GM18526 (cell line): ENCODE results near the gene RABEP2.
A peak's percentile ranks its signal among the peaks of the same experiment; 100 is the strongest.

Experiments
- POLR2A ChIP-seq: IDR thresholded peaks from 3 replicates; pipeline ENCODE4 v1.6.1; 2011; ENCODE audit not compliant: insufficient read length; ENCODE audit errors: extremely low read depth

The RABEP2 gene

DNA sequence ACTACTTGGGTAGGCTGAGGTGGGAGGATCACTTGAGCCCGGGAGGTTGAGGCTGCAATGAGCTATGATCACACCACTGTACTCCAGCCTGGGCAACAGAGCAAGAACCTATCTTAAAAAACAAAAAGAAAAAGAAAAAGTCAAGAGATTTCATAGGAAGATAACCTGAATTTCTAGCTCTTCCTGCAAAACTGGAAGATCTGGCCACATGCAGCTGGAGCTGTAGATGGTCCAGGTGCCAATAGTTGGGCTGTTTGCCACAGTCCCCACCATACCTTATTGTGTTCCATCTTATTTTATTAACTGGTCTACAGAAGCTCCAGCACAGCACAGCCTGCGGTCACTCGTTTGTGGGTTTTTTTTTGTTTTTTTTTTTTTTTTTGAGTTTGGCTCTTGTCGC is 31.7 kb downstream of the RABEP2 start:
- TF ChIP-seq POLR2A = no peak

DNA sequence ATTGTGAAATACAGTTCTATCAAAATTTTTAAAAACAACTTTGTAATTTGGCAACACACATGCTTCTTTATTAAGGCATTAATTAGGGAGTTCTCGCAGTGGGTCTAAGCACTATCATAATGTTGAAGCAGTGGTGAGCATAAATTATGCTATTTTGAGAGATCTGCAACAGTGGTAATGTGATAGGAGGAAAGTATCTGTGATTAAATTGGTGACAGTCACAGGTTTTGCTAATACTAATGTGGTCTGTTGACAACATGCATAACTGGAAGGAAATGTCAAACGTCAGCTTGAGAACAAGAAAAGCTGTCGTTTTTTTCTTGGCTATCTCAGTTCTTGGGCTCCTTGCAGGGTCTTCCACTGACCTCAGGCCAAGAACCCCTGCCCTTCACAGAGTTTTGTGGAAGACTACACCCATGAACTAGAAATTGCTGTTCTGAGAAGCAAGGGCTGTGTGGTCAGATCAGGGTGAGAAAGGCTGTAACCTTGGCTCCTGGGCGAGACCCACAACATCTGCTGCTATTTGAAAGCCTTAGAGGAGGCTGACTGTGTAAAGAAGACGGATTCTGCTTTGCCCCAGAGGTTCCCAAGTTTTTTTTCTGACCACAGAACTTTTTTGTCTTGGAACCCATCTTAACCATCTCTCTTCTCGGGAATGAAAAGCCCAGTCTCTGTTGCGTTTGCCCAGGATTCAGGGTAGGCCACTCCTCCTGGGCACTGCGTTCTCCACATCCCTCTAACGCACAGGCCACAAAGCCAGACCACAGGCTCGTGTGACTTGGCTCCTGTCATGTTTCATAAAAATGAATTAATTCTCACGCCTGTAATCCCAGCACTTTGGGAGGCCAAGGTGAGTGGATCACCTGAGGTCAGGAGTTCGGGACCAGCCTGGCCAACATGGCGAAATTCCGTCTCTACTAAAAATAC is 32.8 kb downstream of the RABEP2 start:
- no peak for TF ChIP-seq POLR2A

DNA sequence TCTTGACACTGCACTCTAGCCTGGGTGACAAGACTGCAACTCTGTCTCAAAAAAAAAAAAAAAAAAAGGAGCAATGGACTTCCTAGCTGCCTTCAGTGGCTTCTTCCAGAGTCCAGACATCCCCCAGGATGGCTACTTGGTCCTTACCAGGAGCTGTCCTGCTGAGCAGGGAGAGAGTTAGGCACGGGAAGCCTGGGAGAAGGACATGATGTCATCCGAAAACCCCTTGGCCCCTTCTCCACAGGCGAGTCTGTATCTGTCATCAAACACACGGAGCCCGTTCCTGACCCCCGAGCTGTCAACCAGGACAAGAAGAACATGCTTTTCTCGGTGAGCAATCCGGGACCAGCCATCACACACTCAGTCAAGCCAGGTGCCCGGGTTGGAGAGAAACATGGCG is 38.1 kb downstream of the RABEP2 start:
- TF ChIP-seq POLR2A = no peak

GRCh38 chr16:28884045-28884444 is 41.0 kb downstream of the RABEP2 start:
- no peak for TF ChIP-seq POLR2A

DNA sequence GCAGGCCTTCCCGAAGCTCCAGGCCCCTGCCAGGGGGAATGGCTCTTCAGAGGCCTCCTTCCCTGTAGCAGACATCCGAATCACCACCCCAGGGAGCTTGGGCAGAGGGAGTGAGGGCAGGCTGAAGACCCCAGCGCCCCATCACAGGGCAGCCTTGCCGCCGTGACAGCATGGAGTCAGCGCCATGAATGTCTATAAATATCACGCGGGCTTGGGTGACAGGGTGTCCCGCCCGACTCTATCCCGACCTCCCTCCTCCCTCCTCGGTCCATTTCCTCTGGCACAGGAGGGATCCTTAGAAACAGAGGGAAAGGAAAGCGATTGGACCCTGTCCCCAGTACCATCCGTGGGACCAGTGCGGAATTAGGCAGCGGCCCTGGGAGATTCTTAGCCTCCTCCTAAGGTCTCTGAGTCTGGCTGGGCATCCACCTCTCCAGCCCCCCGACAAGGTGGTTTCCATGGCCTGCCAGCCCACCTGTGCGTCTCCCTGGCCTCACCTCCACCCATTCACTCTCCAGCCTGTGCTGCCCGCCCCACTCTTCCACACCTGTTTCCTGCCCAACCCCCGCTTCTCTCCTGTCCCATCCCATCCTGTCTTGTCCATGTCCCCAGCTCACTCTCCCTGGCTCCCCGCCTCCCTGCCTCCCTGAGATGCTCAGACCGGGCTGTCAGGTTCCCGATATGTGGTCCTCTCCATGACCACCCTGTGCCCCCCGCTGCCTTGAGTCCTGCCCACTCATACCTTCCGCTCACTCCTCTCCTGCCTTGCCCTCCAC is 41.6 kb downstream of the RABEP2 start:
- no peak for TF ChIP-seq POLR2A

- no peak for TF ChIP-seq POLR2A
These were observed 42.4 kb downstream of the RABEP2 start for GRCh38 chr16:28882551-28883160.

- TF ChIP-seq POLR2A = no peak
These were observed 44.1 kb downstream of the RABEP2 start for GRCh38 chr16:28880955-28881354.

GRCh38 chr16:28880589-28880915 is 44.5 kb downstream of the RABEP2 start:
- no peak for TF ChIP-seq POLR2A

- TF ChIP-seq POLR2A = peak; percentile 75
These were observed 45.0 kb downstream of the RABEP2 start for GRCh38 chr16:28879841-28880588.

DNA sequence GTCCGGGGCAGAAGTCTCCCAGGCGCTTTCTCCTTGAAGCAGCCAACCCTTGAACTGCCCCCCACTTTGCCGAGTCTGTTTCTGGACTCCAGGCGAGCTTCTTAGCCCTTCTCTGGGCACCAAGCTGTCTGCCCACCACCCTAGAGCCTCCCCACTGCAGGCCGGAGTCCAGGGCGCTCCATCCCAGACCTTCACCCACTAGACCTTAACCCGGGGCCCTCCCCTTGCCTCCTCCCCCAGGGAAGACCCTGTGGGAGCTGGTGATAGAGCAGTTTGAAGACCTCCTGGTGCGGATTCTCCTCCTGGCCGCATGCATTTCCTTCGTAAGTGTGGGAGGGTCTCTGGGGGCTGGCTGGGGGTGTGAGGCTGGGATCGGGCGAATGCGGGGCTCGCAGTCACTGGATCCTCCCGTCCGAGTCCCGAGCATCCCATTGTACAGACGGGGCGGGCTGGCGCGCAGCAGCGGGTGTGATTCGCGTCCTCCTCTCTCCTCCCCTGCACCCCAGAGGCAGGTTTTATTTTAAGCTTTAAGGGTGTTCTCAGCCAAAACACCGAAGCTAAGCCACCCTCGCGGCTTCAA is 45.7 kb downstream of the RABEP2 start:
- TF ChIP-seq POLR2A = no peak

- TF ChIP-seq POLR2A = no peak
These were observed 46.7 kb downstream of the RABEP2 start, which contains the start of gene ATP2A1 for GRCh38 chr16:28878083-28878926. Gene ATP2A1 (plus strand): TSS chr16:28878488. CDS start chr16:28878672, 184 bp downstream.

DNA sequence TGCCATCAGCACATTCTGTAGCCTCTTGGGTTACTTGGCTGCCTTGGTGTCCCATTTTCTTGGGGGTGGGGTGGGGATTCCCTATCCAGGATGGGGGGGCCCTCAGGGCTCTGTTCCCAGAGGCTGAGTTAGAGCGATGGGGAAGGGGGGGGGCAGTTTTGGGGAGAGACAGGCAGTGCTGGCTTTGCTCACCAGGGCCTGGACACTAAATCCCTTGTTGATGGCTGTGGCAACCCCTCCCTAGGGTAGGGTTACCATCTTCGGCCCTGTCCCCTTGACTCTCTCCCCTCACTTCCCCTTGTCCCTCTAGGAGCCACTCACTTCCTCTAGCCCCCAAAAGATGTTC is 47.4 kb downstream of the RABEP2 start:
- TF ChIP-seq POLR2A = no peak

- TF ChIP-seq POLR2A = no peak
These were observed 47.9 kb downstream of the RABEP2 start for GRCh38 chr16:28876973-28877654.
